Central memory CD8-positive, alpha-beta T cell (primary cell): ENCODE results near the gene CLIP2.
A peak's percentile ranks its signal among the peaks of the same experiment; 100 is the strongest.
"Not testable (repeated sequence)": the region's sequence is repeated elsewhere in the genome, so short reads cannot be mapped to it uniquely, and the experiment has no call there.

ENCODE experiments used
- ATAC-seq: fragments of 150-1000 bp; cut with Tn5 transposase; replicated peaks from 2 replicates; pipeline ENCODE4 v1.10.0; 2022; ENCODE audit warnings: mild to moderate bottlenecking, moderate FRiP score, moderate number of reproducible peaks; ENCODE audit not compliant: poor library complexity, severe bottlenecking; ENCODE audit errors: extremely low read depth
- DNase-seq, 2 donors: peaks; one replicate each; pipeline ENCODE4 v3.0.0; 2021; ENCODE audit warnings: low spot score in 2 of 2
- H3K27ac Mint-ChIP-seq: one replicate; pipeline ENCODE4 v1.8.0; 2022; ENCODE audit warnings: low read depth, mild to moderate bottlenecking, moderate library complexity, mixed read lengths
- H3K27me3 Mint-ChIP-seq: one replicate; pipeline ENCODE4 v1.8.0; 2022; ENCODE audit warnings: mixed read lengths
- H3K36me3 Mint-ChIP-seq: one replicate; pipeline ENCODE4 v1.8.0; 2022; ENCODE audit warnings: mild to moderate bottlenecking, moderate library complexity, mixed read lengths; ENCODE audit not compliant: insufficient read depth
- H3K4me1 Mint-ChIP-seq: one replicate; pipeline ENCODE4 v1.8.0; 2022; ENCODE audit warnings: mixed read lengths
- H3K4me3 Mint-ChIP-seq: one replicate; pipeline ENCODE4 v1.8.0; 2022; ENCODE audit warnings: mild to moderate bottlenecking, moderate library complexity, mixed read lengths
- H3K9me3 Mint-ChIP-seq: one replicate; pipeline ENCODE4 v1.8.0; 2022; ENCODE audit warnings: mixed read lengths

Gene CLIP2

DNA sequence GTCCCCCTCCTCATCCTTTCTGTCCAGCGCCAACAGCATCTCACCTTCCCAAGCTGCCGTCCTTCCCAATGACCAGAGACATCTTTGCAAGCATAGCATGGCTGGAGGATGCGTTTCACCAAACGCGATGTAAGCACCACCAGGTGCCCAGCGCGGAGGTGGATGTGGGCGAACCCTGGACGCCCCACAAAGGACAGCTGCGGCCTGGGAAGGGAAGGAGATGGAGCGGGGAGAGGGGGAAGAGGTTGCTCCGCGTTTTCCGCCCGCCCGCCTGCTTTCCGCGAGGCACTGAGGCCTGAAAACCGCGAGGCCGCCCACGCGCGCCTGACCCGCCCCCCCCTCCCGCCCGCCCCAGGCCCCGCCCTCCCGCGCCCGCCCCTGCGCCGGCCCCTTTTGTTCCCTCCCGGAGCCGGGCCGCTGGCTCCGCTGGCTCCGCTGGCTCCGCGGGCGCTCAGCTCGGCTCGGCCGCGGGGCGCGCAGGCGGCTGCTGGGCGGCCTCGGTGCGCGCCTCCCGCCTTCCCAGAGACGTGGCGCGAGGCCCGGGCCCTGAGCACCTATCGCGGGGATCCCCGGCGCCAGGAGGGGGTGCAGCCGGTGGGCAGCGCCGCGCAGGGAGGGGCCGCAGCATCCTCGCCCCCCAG, at the start of gene CLIP2:
TSS of gene CLIP2 (plus strand) at position 390 of the 641 bp plus-strand sequence. CDS start 28,140 bp downstream, outside the sequence.
- Mint-ChIP-seq H3K36me3 (no peaks in the 10 kb centered on the region), H3K27me3 (no peaks in the 10 kb centered on the region), H3K4me3 (peak within 1 kb of the TSS; percentile 79), H3K4me1 (peaks cover 30% of the 10 kb centered on the region), H3K9me3 (no peaks in the 10 kb centered on the region), H3K27ac (peak within 1 kb of the TSS; percentile 67)
- DNase-seq (peak; percentile 37 to 45), ATAC-seq (peak; percentile 73)

- no peak for DNase-seq
- Mint-ChIP-seq H3K4me1 (peaks cover 4% of the 10 kb centered on the region), H3K36me3 (peaks cover 46% of the 10 kb centered on the region), H3K27me3 (no peaks in the 10 kb centered on the region), H3K9me3 (no peaks in the 10 kb centered on the region), H3K27ac (no peak overlapping the region), H3K4me3 (no peak overlapping the region)
- ATAC-seq: no peak
Observed at GRCh38 chr7:74240482-74240881, 48.7 kb upstream of the CLIP2 start.

GRCh38 chr7:74242122-74242443, 47.1 kb upstream of the CLIP2 start:
- no peaks in the 10 kb centered on the region for H3K9me3 Mint-ChIP-seq
- H3K27ac Mint-ChIP-seq: no peak overlapping the region
- H3K4me1 Mint-ChIP-seq: peaks cover 4% of the 10 kb centered on the region
- DNase-seq: no peak
- peaks cover 52% of the 10 kb centered on the region for H3K36me3 Mint-ChIP-seq
- no peak overlapping the region for H3K4me3 Mint-ChIP-seq
- no peaks in the 10 kb centered on the region for H3K27me3 Mint-ChIP-seq
- ATAC-seq: no peak

DNA sequence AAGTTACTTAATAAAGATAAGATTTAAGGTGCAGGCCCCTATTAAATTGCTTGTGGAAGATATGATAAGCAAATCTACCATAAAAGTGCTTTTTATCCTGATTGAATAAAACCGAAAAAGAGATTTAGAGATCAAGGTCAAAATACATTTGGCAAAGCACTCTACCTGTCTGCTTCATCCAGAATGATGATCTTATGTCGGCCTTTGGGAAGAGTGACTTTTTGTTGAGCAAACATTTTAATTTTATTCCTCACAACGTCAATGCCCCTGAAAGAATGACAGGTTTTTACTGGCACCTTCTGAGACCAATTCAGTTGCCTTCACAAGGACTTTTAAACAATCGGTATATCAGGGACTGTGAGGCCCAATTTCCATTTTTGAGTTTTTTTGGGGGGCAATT, 42.7 kb upstream of the CLIP2 start:
- no peaks in the 10 kb centered on the region for H3K27me3 Mint-ChIP-seq
- no peaks in the 10 kb centered on the region for H3K4me1 Mint-ChIP-seq
- DNase-seq (no peak), ATAC-seq (no peak)
- H3K9me3 Mint-ChIP-seq: no peaks in the 10 kb centered on the region
- H3K4me3 Mint-ChIP-seq: no peak overlapping the region
- no peak overlapping the region for H3K27ac Mint-ChIP-seq
- H3K36me3 Mint-ChIP-seq: peaks cover 61% of the 10 kb centered on the region

- H3K27ac Mint-ChIP-seq: no peak overlapping the region
- DNase-seq (no peak), ATAC-seq (no peak)
- H3K36me3 Mint-ChIP-seq: peaks cover 58% of the 10 kb centered on the region
- H3K9me3 Mint-ChIP-seq: no peaks in the 10 kb centered on the region
- H3K4me3 Mint-ChIP-seq: no peak overlapping the region
- no peaks in the 10 kb centered on the region for H3K4me1 Mint-ChIP-seq
- H3K27me3 Mint-ChIP-seq: no peaks in the 10 kb centered on the region
Observed at GRCh38 chr7:74248156-74248555, 41.1 kb upstream of the CLIP2 start.

DNA sequence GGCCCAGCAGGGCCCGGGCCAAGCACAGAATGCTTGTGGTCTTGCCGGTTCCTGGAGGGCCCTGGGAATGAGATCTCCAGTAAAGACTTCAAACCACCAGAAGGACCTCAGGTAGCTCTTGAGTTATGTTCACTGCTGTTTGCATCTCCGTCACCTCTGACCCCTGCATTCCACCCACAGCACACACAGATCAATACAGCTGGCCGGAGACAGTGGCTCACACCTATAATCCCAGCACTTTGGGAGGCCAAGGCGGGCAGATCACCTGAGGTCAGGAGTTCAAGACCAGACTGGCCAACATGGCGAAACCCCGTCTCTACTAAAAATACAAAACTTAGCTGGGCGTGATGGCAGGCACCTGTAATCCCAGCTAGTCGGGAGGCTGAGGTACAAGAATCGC, 40.1 kb upstream of the CLIP2 start:
- not testable (repeated sequence) for H3K9me3 Mint-ChIP-seq, H3K27ac Mint-ChIP-seq, H3K27me3 Mint-ChIP-seq, H3K4me1 Mint-ChIP-seq, H3K4me3 Mint-ChIP-seq, DNase-seq, ATAC-seq
- H3K36me3 Mint-ChIP-seq: peaks cover 50% of the 10 kb centered on the region

DNA sequence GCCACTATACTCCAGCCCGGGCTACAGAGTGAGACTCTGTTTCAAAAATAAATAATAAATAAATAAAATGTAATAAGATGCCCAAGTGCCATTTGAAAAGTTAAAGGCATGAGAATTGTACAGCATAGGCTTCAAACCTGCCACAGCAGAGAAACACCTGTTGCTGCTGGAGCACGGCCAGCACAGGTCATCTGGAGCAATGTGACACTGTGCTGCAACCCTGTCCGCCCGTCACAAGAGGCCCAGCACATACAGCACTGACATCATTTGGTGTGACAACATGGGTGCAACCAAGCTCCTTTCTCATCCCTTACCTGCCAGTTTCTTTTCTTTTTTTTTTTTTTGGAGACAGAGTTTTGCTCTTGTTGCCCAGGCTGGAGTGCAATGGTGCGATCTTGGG, 36.3 kb upstream of the CLIP2 start:
- Mint-ChIP-seq H3K27ac (peak overlapping the region; percentile 96), H3K4me3 (peak overlapping the region; percentile 94), H3K27me3 (no peaks in the 10 kb centered on the region), H3K9me3 (no peaks in the 10 kb centered on the region), H3K36me3 (peaks cover 32% of the 10 kb centered on the region), H3K4me1 (peaks cover 12% of the 10 kb centered on the region)
- no peak for ATAC-seq
- no peak for DNase-seq

- peaks cover 12% of the 10 kb centered on the region for H3K4me1 Mint-ChIP-seq
- H3K9me3 Mint-ChIP-seq: no peaks in the 10 kb centered on the region
- no peaks in the 10 kb centered on the region for H3K27me3 Mint-ChIP-seq
- H3K4me3 Mint-ChIP-seq: peak overlapping the region; percentile 94
- no peak for ATAC-seq
- H3K27ac Mint-ChIP-seq: peak overlapping the region; percentile 96
- no peak for DNase-seq
- H3K36me3 Mint-ChIP-seq: peaks cover 29% of the 10 kb centered on the region
Observed at GRCh38 chr7:74253331-74253730, 35.9 kb upstream of the CLIP2 start.

- H3K27ac Mint-ChIP-seq: peak overlapping the region; percentile 96
- no peaks in the 10 kb centered on the region for H3K9me3 Mint-ChIP-seq
- H3K27me3 Mint-ChIP-seq: no peaks in the 10 kb centered on the region
- peak overlapping the region; percentile 94 for H3K4me3 Mint-ChIP-seq
- DNase-seq: no peak
- peaks cover 12% of the 10 kb centered on the region for H3K4me1 Mint-ChIP-seq
- peaks cover 27% of the 10 kb centered on the region for H3K36me3 Mint-ChIP-seq
- no peak for ATAC-seq
Observed at GRCh38 chr7:74253835-74254128, 35.4 kb upstream of the CLIP2 start.

GRCh38 chr7:74254129-74254857, 34.9 kb upstream of the CLIP2 start, which contains the start of gene RFC2:
TSS of gene RFC2 (minus strand) at chr7:74254399. CDS start at chr7:74254383, 16 bp downstream.
- peak within 1 kb of the TSS; percentile 96 for H3K27ac Mint-ChIP-seq

GRCh38 chr7:74254858-74255379, 34.3 kb upstream of the CLIP2 start:
- no peaks in the 10 kb centered on the region for H3K27me3 Mint-ChIP-seq
- H3K9me3 Mint-ChIP-seq: no peaks in the 10 kb centered on the region
- peaks cover 19% of the 10 kb centered on the region for H3K36me3 Mint-ChIP-seq
- peak overlapping the region; percentile 96 for H3K27ac Mint-ChIP-seq
- DNase-seq (no peak), ATAC-seq (no peak)
- H3K4me3 Mint-ChIP-seq: peak overlapping the region; percentile 94
- H3K4me1 Mint-ChIP-seq: peaks cover 12% of the 10 kb centered on the region

More at GRCh38 chr7:74254129-74254857, 34.9 kb upstream of the CLIP2 start, which contains the start of gene RFC2:
- peak within 1 kb of the TSS; percentile 94 for H3K4me3 Mint-ChIP-seq
- peak; percentile 95 for ATAC-seq
- H3K4me1 Mint-ChIP-seq: peaks cover 12% of the 10 kb centered on the region
- H3K36me3 Mint-ChIP-seq: peaks cover 23% of the 10 kb centered on the region
- H3K9me3 Mint-ChIP-seq: no peaks in the 10 kb centered on the region
- no peaks in the 10 kb centered on the region for H3K27me3 Mint-ChIP-seq
- peak; percentile 97 to 99 for DNase-seq

DNA sequence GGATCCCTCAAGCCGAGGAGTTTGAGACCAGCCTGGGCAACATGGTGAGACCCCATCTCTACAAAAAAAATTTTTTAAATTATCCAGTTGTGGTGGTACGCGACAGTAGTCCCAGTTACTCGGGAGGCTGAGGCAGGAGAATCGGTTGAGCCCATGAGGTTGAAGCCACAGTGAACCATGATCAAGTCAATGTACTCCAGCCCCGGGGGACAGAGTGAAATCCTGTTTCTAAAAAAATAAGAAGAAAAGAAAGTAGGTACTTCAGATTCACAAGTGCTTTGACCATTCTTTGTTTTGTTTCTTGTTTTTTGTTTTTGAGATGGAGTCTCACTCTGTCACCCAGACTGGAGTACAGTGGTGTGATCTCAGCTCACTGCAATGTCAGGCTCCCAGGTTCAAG, 33.7 kb upstream of the CLIP2 start:
- Mint-ChIP-seq H3K36me3 (peaks cover 16% of the 10 kb centered on the region), H3K4me3 (peak overlapping the region; percentile 94), H3K4me1 (peaks cover 12% of the 10 kb centered on the region), H3K27ac (peak overlapping the region; percentile 96)
- not testable (repeated sequence) for ATAC-seq, H3K9me3 Mint-ChIP-seq, DNase-seq, H3K27me3 Mint-ChIP-seq
